ENCODE measurements around the gene MRPL46.
"Not testable (repeated sequence)": the region's sequence is repeated elsewhere in the genome, so short reads cannot be mapped to it uniquely, and the experiment has no call there.

The MRPL46 gene

DNA sequence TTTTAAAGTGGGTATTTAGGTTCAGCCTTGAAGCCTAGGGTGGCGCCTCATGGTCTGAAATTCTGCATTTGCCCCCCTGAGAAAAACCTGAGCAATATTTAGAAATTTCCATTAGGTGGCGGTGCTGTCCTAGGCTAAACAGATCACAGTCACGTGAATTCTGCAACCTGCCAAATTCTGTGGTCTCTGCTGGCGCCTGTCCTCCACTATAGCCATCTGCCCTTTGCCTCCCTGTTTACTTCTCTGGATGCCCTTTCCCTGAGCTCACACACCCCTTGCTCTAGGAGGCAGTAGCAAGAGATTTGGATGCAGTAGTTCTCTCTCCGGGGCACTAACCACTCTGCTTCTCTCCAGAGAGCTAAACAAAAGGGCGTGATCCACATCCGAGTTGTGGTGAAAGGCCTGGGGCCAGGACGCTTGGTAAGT, 9.5 kb upstream of the MRPL46 start:
- ChIA-PET CTCF (interaction anchor here (0.6 to 3.9 kb wide), 10 partner anchors 12 to 417 kb away, joined by 3 to 36 read pairs (median 3); partner anchors contain the start of gene ISG20), POLR2A (no interaction called here)
- TF ChIP-seq, protein P1, sequence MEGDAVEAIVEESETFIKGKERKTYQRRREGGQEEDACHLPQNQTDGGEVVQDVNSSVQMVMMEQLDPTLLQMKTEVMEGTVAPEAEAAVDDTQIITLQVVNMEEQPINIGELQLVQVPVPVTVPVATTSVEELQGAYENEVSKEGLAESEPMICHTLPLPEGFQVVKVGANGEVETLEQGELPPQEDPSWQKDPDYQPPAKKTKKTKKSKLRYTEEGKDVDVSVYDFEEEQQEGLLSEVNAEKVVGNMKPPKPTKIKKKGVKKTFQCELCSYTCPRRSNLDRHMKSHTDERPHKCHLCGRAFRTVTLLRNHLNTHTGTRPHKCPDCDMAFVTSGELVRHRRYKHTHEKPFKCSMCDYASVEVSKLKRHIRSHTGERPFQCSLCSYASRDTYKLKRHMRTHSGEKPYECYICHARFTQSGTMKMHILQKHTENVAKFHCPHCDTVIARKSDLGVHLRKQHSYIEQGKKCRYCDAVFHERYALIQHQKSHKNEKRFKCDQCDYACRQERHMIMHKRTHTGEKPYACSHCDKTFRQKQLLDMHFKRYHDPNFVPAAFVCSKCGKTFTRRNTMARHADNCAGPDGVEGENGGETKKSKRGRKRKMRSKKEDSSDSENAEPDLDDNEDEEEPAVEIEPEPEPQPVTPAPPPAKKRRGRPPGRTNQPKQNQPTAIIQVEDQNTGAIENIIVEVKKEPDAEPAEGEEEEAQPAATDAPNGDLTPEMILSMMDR (IDR thresholded peaks at IDR 0.05; ENCODE audit: insufficient read depth, low read length, missing control alignments), result peak; percentile 38
- no peak for DNase-seq (ENCODE audit: low read depth, low spot score)
- H3K4me3 ChIP-seq (ENCODE audit: low read depth, low read length), result no peak overlapping the region

DNA sequence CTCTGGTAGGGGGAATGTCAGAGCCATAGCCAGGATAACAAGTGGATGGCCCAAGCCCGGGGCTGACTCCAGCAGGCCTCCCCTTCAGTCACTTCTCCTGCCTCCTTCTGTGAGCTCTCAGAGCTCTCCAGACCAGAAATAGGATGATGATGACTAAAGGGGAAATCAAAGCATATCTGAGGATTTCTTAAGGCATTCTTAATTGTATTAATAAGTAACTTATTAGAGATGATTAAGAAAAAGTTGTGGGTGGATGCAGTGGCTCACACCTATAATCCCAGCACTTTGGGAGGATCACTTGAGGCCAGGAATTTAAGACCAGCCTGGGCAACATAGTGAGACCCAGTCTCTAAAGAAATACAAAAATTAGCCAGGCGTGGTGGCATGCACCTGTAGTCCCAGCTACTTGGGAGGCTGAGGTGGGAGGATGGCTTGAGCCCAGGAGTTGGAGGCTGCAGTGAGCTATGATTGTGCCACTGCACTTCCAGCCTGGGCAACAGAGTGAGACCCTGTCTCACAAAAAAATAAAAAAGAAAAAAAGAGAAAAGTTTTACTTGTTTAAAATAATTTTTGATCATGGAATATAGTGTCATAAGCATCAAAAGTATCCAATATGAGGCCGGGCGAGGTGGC, 6.6 kb upstream of the MRPL46 start:
- POLR2A ChIA-PET; H3K4me3 ChIP-seq (ENCODE audit: low read depth, low read length); DNase-seq (ENCODE audit: low read depth, low spot score): not testable (repeated sequence)
- CTCF ChIA-PET, result interaction anchor here (0.9 to 2.9 kb wide), 5 partner anchors 10 to 346 kb away, joined by 3 to 11 read pairs (median 4); no protein-coding TSS in a partner anchor

DNA sequence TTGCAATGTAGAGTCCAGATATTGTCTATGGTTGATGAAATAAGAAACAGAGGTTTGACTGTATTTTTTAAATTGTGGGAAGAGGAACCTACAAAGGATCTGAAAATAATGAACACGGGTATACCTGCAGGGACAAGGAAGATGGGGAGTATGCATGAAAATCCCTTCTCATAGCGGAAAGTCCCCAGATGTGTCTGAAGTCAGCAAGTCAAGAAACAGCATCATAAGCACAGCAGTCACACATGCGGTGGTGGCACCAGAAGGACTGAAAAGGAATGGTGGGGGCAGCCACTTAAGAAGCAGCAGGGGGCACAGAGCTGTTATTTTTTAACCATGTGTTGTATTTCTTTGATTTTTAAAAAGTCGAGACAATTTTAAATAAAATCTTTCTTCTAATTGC, 5.0 kb upstream of the MRPL46 start:
- POLR2A ChIA-PET, result no interaction called here
- CTCF ChIA-PET, result interaction anchor here (0.7 kb wide), 1 partner anchor 363 kb away, joined by 3 read pairs; no protein-coding TSS in a partner anchor
- DNase-seq (ENCODE audit: low read depth, low spot score), result no peak
- H3K4me3 ChIP-seq (ENCODE audit: low read depth, low read length), result no peak overlapping the region
- TF ChIP-seq, protein P1 (IDR thresholded peaks at IDR 0.05; ENCODE audit: insufficient read depth, low read length, missing control alignments), result no peak

DNA sequence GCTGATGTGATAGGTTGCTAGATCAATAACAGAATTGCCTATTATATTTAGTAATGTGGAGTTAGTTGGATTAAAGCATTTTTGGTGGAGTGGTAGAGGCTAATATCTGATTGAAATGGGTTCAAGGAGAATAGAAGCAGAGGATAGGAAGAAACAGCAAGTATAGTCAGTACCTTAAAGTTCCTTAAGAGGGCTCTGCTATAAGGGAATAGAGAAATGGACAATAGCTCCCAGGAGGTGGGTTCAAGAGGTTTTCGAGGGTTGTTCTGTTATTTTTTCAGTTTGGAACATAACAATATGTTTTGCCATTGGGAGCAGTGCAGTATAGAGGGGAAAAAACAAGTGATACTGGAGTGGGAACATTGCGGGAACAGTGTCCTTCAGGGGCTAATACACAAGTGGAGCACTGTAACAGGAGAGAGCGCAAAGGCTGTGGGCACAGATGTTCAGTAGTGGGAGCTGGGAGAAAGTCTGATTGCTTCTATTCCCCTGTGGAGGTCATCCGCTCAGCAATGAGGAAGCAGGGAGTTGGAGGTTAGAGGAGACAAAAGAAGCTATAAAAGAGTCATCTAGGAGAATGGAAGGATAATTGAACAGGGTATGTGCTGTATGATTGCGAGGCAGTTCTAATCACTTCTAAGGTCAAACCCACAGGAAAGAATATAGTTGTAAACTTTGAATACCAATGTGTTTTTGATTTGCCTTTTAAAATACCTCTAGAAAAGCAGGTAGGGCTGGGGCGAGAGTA, 3.6 kb upstream of the MRPL46 start:
- ChIA-PET POLR2A (no interaction called here), CTCF (interaction anchor here (0.7 to 4.0 kb wide), 4 partner anchors 16 to 145 kb away, joined by 3 to 21 read pairs (median 4); no protein-coding TSS in a partner anchor)
- TF ChIP-seq, protein P1 (IDR thresholded peaks at IDR 0.05; ENCODE audit: insufficient read depth, low read length, missing control alignments), result no peak
- no peak overlapping the region for H3K4me3 ChIP-seq (ENCODE audit: low read depth, low read length)
- no peak for DNase-seq (ENCODE audit: low read depth, low spot score)

DNA sequence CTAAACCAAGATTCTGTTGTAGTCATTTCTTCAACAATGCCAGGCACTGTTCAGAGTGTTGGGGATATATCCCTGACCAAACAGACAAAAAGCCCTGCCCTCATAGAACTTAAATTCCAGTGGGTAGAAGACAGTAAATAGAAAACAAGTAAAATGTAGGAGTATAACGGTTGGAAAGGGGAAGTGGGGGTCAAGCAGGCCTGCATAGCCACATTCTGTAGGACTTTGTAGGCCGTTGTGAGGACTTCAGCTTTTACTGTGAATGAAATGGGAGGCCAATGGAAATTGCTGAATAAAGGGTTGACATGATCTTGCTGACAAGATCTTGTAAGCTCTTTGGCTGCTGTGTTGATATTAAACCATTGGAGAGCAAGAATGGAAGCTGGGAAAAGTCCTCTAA, 2.1 kb upstream of the MRPL46 start:
- ChIA-PET POLR2A (no interaction called here), CTCF (interaction anchor here (0.7 to 4.0 kb wide), 6 partner anchors 9 to 146 kb away, joined by 3 to 21 read pairs (median 5); no protein-coding TSS in a partner anchor)
- no peak overlapping the region for H3K4me3 ChIP-seq (ENCODE audit: low read depth, low read length)
- no peak for DNase-seq (ENCODE audit: low read depth, low spot score)
- TF ChIP-seq, protein P1 (IDR thresholded peaks at IDR 0.05; ENCODE audit: insufficient read depth, low read length, missing control alignments), result no peak

DNA sequence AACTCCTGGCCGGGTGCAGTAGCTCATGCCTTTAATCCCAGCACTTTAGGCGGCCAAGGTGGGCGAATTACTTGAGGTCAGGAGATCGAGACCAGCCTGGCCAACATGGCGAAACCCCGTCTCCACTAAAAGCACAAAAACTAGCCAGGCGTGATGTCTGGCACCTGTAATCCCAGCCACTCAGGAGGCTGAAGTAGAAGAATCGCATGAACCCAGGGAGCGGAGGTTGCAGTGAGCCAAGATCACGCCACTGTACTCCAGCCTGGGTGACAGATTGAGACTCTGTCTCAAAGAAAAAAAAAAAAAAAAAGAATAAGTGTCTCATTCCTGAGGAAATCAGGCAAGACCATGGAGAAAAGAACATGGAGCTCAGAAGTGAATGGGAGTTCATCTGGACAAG, 1.5 kb upstream of the MRPL46 start:
- CTCF ChIA-PET, result interaction anchor here (0.7 to 4.0 kb wide), 5 partner anchors 9 to 147 kb away, joined by 3 to 21 read pairs (median 4); no protein-coding TSS in a partner anchor
- POLR2A ChIA-PET; DNase-seq (ENCODE audit: low read depth, low spot score): not testable (repeated sequence)
- peak overlapping the region; percentile 99; the same call in 1 of the 2 replicates for H3K4me3 ChIP-seq (ENCODE audit: low read depth, low read length)

DNA sequence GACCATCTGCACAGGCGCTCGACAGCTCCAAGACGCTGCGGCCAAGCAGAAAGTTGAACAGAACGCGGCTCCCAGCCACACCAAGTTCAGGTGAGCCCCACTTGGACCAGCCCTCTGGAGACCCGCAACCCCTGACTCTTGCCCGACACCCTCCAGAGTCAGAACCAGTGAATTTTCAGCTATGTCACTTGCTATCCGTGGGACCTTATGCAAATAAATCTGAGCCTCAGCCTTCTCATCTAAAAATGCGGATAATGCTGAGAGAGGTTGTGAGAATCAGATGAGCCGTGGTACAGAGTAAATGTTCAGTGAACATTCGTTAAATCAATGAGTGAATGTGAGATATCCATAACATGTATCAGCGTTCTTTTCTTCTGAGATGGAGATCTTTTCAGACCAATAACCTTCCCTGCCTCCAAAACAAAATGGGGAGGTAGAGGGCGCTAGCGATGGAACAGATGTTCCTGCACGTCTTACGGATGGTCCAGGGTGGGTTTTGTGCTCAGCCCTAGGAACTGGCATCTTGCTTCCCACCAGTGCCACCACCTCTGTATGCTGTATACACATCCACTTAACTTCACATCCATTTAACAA, 844 bp upstream of the MRPL46 start:
- no peak for DNase-seq (ENCODE audit: low read depth, low spot score)
- TF ChIP-seq, protein P1 (IDR thresholded peaks at IDR 0.05; ENCODE audit: insufficient read depth, low read length, missing control alignments), result peak; percentile 35
- POLR2A ChIA-PET, result interaction anchor here (0.8 kb wide), 1 partner anchor 17 kb away, joined by 5 read pairs; no protein-coding TSS in a partner anchor
- peak overlapping the region; percentile 99 for H3K4me3 ChIP-seq (ENCODE audit: low read depth, low read length)
- CTCF ChIA-PET, result interaction anchor here (0.8 to 4.0 kb wide), 7 partner anchors 13 to 221 kb away, joined by 3 to 21 read pairs (median 3); no protein-coding TSS in a partner anchor
